NK-92 (cell line): ENCODE measurements around the gene PCED1B.

Experiments used
- DNase-seq: peaks from one replicate; lab custom pipeline; 2025; ENCODE audit not compliant: unreplicated experiment; lab: John Stamatoyannopoulos, UW

The PCED1B gene

DNA sequence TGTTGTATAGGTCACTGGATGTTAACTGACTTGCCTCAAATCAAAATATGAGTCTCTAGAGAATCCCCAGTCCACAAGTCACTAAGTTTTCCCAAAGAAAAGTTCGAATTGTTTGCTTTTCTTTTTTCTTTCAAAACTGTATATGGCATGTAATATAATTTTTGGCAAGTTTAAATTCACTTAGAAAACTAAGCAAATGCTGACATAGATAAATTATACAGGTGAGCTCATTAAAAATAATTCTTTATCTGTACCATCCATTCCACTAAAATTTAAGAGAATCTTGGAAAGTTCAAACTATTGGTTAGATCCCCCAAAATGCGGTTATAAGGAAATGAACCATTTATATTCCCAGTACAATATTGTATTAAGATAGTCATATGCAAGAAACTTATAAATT, 145.9 kb downstream of the PCED1B start:
- no peak for DNase-seq

DNA sequence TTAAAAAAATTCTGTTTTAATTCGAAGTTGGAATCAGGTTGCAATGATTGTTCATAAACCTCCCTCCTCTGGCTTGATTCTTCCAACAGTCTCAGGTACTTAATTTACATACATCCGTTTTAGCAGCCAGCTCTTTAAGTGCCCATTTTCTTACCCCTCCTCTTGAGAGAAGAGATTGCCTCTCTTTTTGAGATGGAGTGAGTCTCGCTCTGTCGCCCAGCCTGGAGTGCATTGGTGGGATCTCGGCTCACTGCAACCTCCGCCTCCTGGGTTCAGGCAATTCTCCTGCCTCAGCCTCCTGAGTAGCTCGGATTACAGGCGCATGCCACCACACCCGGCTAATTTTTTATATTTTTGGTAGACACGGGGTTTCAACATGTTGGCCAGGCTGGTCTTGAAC, 146.8 kb downstream of the PCED1B start:
- DNase-seq = no peak

DNA sequence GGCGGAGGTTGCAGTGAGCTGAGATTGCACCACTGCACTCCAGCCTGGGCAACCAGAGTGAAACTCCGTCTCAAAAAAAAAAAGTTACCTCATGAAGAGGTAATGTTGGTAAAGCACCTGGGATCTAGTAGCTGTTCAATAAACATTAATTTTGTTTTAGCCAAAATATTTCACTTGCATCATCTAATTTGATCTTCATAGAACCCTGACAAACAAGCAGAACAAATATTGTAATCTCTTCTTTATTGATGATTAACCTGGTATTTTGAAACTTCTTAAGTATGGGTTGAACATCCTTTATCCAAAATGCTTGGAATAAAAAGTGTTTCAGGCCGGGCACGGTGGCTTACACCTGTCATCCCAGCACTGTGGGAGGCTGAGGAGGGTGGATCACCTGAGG, 149.4 kb downstream of the PCED1B start:
- DNase-seq = no peak

DNA sequence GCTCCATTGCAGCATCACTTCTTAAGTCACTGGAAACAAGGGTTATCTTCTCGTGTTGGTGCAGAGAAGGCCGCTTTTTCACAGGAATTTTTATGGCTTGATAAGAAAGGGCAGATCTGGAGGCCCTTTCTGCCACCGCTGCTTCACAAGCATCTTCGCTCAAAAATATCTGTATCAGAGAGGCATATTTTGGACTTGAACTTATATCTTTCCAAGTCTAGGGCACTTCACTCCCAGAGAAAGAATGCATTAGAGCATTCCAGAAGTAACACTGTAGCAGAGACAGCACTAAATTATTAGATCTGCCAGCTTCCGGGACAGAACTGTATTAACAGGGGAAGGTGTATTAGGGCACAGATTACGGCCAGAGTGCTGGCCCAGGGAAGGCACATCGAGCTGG, 152.0 kb downstream of the PCED1B start:
- no peak for DNase-seq

DNA sequence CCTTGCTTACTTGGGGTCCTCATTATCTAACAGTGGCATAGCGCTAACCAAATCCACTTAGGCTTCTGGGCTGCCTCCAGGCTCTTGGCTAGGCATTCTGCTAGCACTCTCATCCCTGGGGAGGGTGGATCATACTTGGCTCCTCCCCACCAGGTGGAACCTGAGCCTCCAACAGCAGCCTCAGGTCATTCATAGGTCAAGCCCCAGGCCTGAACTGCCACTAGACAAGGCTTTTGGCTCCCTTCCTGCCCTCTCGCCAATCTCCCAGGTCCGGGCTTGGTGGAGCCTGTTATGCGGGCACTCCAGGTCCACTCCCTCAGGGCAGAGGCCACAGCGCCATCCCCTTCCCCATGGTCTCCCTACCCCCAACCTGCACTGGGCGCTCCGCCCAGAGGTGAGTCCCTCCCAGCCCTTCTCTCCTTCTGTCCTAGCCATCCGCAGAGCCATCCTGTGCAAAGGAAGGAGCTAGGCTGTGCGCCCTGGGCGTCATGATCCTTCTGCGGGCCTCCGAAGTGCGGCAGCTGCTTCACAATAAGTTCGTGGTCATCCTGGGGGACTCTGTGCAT, 155.2 kb downstream of the PCED1B start:
- DNase-seq = no peak

DNA sequence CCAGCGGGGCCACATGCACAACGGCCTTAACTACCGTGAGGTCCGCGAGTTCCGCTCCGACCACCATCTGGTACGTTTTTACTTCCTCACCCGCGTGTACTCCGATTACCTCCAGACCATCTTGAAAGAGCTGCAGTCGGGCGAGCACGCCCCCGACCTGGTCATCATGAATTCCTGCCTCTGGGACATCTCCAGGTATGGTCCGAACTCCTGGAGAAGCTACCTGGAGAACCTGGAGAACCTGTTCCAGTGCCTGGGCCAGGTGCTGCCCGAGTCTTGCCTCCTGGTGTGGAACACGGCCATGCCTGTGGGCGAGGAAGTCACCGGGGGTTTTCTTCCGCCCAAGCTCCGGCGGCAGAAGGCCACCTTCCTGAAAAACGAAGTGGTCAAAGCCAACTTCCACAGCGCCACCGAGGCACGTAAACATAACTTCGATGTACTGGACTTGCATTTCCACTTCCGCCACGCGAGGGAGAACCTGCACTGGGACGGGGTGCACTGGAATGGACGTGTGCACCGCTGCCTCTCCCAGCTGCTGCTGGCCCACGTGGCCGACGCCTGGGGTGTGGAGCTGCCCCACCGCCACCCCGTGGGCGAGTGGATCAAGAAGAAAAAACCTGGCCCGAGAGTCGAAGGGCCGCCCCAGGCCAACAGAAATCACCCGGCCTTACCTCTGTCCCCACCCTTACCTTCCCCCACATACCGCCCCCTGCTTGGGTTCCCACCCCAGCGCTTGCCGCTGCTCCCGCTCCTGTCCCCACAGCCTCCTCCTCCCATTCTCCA, 156.0 kb downstream of the PCED1B start:
- no peak for DNase-seq

DNA sequence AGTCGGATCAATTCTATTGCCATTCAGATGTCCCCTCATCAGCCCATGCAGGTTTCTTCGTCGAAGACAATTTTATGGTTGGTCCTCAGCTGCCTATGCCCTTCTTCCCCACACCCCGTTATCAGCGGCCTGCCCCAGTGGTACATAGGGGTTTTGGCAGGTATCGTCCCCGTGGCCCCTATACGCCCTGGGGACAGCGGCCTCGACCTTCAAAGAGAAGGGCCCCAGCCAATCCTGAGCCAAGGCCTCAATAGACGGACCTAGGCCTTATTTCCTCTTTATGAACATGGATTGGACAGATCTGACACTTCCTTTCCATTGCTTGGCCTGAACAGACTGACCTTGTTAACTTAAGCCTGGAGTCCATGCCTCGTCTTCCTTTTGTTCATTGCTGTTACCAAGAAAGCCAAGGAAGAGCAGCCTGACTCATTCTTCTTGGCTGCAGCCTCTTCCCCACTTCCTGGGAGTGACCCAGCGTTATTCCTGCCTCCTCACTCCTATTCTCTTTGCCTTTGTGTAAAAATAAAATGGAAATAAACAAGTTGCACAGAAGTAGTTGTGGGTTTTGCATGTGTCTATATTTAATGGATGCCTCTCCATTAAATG, 156.8 kb downstream of the PCED1B start:
- DNase-seq = no peak

DNA sequence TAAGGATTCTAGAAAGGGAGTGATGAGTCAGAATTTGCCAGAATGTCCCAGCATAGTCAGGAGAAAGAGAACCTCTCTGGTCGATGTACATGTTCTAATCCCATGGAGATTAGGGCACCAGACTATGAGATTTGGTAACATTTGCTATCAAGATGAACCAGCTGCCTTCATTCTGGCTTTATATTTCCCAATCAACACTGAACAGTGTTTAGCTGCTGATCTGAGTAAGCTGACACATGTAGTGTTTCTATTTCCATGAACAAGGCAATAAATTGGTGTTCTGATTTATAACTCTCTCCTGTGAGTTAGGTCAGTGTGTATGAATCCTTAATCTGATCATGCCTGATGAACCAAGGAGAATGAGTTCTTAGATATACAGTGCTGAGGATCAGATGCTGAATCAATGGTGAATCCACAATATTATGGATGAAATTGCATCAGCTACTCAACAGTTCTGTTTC, 158.4 kb downstream of the PCED1B start:
- DNase-seq = no peak

DNA sequence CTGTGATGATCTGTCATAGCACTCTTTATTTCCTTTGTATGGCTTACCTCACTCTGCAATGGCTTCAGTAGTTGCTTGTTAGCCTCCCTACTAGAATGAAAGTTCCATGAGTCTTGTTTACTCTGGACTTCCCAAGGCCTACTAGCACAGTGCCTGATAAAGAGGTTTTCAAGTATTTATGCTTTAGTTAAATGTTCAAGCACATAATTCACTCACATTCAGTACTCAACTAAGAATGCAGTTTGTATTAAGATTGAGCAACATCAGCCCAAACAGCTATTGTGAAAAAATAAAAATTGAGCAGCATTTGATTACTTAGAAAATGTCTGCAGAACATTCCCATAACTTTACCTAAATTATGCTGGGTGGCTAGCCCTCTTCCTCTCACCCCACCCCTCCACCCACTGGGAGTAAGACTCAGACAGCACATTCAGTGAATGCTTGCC, 159.3 kb downstream of the PCED1B start:
- no peak for DNase-seq

DNA sequence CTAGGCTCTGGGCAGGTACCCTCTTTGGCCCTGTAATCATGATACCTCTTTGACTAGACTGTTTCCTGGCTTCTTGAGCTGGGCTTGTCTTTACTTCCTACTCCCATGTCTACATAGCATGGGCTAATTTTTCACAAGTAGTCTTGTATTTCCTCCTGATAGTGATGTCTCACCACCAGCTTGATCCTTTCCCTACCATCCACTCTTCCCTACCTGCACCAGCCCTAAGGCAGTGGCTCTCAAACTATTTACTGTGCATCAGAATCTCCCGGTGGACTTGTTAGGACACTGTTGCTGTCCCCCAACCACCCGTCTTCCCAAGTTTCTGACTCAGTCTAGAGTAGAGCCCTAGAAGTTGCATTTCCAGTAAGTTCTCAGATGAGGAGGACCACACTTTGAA, 163.0 kb downstream of the PCED1B start:
- no peak for DNase-seq

DNA sequence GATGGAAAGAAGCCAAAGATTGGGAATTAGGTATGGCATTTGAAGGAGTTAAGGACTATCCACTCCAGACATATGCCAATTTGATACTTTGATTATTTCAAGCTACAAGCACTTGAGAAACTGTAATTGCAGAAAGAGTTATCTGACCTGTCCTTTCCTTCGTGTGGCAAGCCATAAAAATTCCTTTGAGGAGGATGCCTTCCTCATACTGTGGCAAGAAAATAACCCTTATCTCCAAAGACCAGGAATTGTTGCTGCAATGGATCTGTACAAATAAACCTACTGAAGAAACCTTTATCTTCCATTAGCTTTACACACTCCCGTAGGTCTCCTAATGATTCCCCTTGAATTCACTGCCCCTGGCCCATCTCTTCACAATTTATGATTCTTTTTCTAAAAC, 165.4 kb downstream of the PCED1B start:
- DNase-seq = no peak

DNA sequence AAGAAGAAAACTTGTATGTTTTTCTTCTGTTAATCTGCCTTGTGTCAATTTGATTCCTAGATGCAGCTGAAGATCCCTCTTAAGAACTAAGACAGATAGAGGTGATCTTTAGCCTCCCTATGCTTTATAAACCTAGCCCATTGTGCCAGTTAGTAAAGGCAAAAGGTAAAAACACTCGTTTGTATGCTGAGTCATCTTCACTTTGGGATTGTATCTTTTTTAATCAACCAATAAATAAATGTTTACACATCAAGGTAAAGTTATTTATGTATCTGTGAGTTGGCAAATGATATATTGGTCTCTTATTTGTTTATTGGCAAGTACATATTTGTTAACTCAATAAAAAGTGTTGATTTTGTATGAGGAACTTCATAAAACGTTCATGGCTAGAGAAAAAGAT, 166.2 kb downstream of the PCED1B start:
- no peak for DNase-seq

DNA sequence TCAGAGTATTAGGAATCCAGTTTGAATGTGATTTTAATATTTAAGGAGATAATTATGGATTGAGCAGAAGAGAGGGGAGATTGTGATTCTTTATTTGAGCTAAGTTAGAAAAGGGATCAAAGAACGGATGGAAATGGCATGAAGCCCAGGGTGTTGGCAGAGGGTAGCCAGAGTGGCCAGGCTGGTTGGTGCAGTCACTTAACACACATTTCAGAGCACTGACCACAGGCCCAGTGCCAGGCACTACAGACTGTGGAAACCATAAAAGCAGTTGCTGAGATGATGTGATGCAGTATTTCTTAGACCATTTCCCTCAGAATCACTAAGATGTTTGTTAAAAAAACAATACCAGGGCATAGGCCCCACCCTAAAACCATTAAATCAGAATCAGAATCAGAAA, 168.0 kb downstream of the PCED1B start:
- no peak for DNase-seq

DNA sequence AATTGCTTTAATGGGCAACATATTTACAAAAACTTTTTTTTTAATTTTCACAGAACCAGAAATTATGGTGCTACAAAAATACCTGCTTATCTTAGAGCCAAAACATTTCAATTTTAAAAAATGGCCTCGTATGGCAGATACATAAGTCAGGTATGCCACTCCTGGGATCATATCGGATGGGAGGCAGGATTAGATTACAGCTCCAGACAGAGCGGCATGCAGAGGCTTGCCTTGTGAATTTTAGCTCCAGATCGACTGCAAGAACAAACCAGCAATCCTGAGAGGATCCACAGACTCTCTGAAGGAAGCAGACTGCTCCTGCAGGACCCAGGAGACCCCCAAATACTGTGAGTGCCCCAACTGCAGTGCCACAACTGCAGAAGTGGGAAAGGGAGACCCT, 169.7 kb downstream of the PCED1B start:
- no peak for DNase-seq

DNA sequence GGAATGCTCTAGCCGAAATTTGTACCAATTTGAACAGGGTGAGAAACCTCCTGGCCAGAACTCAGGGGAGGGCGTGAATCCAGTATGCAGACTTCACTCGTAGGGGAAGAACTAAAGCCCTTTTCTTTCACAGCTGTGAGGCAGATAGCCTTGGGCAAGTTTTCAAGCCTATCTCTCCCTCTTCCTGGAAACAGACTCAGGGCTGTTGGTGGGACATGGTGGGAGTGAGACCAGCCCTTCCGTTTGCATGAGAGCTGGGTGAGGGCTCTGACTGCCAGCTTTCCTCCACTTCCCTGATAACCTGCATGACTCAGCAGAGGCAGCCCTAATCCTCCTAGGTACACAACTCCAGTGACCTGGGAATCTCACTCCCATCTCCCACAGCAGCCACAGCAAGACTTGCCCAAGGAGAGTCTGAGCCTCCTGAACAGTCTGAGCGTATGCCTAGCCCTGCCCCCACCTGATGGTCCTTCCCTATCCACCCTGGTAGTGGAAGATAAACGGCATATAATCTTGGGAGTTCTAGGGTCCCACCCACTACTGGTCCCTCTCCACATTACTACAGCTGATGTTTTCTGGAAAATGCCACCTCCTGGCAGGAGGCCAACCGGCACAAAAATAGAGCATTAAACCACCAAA, 170.4 kb downstream of the PCED1B start:
- no peak for DNase-seq

DNA sequence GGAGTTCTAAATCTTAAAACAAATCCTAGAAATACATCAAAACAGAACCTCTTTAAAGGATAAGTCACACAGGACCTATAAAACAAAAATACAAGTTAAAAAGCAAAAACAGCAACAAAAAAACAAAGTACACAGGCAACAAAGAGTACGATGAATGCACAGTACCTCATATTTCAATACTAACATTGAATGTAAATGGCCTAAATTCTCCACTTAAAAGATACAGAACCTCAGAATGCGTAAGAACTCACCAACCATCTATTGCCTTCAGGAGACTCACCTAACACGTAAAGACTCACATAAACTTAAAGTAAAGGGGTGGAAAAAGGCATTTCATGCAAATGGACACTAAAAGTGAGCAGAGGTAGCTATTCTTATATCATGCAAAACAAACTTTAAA, 172.5 kb downstream of the PCED1B start:
- no peak for DNase-seq

DNA sequence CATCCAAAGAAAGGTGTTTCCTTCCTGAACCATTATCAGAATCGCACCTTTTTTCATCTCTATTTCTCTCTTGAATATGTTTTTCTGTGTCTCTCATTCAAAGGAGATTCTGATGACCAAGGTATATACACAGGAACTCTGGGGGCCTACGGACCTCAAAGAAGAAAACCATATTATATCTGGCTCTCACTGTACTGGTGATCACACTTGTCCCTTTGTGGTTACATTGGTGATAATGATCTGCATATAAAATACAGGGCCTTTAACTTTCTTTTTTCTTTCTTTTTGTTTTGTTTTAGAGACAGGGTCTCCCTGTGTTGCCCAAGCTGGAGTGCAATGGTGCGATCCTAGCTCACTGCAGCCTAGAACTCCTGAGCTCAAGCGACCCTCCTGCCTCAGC, 185.5 kb downstream of the PCED1B start:
- no peak for DNase-seq

DNA sequence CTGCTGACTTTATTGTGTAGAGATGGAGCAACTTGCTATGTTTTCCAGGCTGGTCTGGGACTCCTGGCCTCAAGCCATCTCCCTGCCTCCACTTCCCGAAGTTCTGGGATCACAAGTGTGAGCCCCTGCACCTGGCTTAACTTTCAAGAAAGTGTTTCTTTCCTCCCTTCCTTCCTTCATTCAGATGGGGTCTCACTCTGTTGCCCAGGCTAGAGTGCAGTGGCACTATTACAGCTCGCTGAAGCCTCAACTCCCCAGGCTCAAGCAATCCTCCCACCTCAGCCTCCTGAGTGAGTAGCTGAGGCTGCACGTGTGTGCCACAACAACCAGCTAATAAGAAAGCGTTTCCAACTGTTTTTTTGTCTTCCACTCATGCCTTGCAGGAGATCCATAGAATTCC, 186.0 kb downstream of the PCED1B start:
- DNase-seq = no peak

DNA sequence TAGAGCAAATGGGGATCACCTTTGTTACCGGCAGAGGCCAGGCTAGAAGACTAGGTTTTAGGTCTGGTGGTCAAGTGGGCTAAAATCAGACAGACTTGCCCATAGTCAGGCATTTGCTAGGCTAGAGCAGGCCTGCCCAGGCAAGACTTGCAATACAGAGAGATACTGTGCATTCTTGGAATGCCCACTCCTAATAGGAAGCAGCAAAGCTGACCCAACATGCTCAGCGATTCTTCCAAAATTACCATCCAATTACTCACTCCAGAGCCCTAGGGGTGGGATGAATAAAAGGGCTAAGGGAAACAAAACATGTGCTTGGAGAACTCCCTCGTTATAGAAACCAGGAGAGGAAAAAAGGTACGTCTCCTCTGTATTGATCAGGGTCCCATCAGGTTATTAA, 188.2 kb downstream of the PCED1B start:
- DNase-seq = no peak

DNA sequence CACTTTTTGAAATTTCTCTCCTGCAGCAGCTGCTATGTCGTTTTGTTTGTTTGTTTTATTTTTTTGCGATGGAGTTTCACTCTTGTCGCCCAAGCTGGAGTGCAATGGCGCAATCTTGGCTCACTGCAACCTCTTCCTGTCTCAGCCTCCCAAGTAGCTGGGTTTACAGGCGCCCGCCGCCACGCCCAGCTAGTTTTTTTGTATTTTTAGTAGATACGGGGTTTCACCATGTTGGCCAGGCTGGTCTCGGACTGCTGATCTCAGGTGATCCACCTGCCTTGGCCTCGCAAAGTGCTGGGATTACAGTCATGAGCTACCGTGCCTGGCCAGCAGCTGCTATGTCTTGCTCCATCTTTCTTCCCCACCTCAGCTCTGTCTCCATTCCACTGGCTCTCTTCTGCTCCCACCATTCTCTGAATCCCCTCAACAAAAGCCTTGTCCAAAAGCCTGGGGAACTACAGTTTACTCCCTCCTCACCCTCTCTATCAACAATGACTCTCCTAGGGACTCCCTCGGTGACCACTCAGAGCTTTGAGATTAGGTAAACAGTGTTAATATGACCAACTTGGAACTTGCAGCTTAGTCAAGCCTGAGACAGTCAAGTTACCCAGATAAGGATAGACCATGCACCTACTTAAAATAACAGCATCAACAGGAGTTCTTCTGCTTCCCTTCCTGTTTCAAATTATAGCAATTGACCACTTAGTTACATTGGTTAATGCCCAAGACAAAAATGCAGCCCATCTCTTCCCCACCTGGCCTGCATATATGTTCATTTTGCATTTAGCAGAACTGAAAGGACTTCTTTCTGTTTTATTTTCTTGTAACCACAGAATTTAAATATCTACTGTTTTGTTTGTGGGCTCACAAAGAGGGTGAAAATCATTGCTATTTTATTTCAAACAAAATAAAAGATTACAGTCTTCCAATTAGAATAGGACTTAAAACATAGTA, 189.4 kb downstream of the PCED1B start:
- DNase-seq = no peak

DNA sequence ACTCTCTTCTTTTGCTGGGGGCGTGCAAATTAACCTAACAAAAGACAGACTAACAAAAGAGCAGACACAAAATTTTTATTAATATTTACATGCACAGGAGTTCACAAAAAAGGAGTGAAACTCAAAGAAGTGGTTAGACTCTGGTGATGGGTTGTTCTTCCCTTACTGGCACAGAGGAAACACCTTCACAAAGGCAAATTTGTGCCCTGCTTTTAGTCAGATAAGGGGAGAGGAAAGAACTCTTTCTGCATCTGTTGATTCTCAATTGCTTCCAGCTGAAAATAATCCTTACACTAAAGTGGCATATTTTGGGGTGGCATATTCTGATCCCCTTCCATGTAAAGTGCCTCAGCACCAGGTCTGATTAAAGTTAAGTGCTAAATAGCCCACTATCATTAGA, 190.5 kb downstream of the PCED1B start:
- no peak for DNase-seq
